Gastroesophageal sphincter (tissue), 4 donors: ENCODE data around the gene LCT. TPM values are rescaled to one million over a fixed set of nuclear protein-coding genes. Genes with fewer than 3 reads are reported as not detected.

Experiments used
- ATAC-seq: fragments of 150-250 bp; one replicate; pipeline ENCODE4 v1.9.1; 2016; ENCODE audit warnings: mild to moderate bottlenecking, moderate library complexity
- H3K27ac ChIP-seq, 4 donors: fragments of 200-600 bp; sonication (generic) in 3 of 4; 1 replicate in 3 of 4; 2 replicates in 1 of 4; pipeline ENCODE4 v1.5.1; 2016 to 2019
- H3K27me3 ChIP-seq: fragments of 200-600 bp; sonication (generic); one replicate; pipeline ENCODE4 v1.5.1; 2019
- H3K36me3 ChIP-seq, 2 donors: fragments of 200-600 bp; sonication (generic); one replicate each; pipeline ENCODE4 v1.5.1; 2019; ENCODE audit warnings: control low read depth in 1 of 2
- H3K4me1 ChIP-seq, 3 donors: fragments of 200-600 bp; sonication (generic); 1 replicate in 2 of 3; 2 replicates in 1 of 3; pipeline ENCODE4 v1.5.1; 2016 to 2019; ENCODE audit warnings: control low read depth in 2 of 3
- H3K4me3 ChIP-seq, 2 donors: fragments of 200-600 bp; sonication (generic); one replicate each; pipeline ENCODE4 v1.5.1; 2019; ENCODE audit warnings: mild to moderate bottlenecking in 1 of 2, moderate library complexity in 1 of 2
- H3K9me3 ChIP-seq, 3 donors: fragments of 200-600 bp; sonication (generic); one replicate each; pipeline ENCODE4 v1.5.1; 2017 to 2019; ENCODE audit warnings: control low read depth in 2 of 3
- EP300 ChIP-seq: sonication (generic); formaldehyde crosslinking; IDR thresholded peaks from one replicate; pipeline ENCODE4 v1.6.1; 2017; ENCODE audit warnings: antibody characterized with exemption, mild to moderate bottlenecking
- POLR2A ChIP-seq, 2 donors: fragments of 450-650 bp; IDR thresholded peaks; one replicate each; pipeline ENCODE4 v1.6.1; 2017; ENCODE audit warnings: antibody characterized with exemption in 2 of 2, mild to moderate bottlenecking in 2 of 2, moderate library complexity in 1 of 2
- POLR2AphosphoS5 ChIP-seq: sonication (generic); formaldehyde crosslinking; IDR thresholded peaks from one replicate; pipeline ENCODE4 v1.6.1; 2017; ENCODE audit warnings: antibody characterized with exemption
- WGBS, 2 donors: methylation state at CpG; one replicate each; pipeline ENCODE4 v1.1.5; 2018; ENCODE audit warnings: low coverage in 1 of 2; 5-methylcytosine and 5-hydroxymethylcytosine counted together
- small RNA-seq, 4 donors: library from RNA; depleted of rRNA; stranded (forward); fragments of <200 nt; gene quantifications; one replicate each; pipeline ENCODE3, GENCODE V24; 2016
- total RNA-seq, 4 donors: library from RNA; depleted of rRNA; stranded (reverse); fragments of >200 nt; gene quantifications; one replicate each; pipeline ENCODE4 v1.1.0, GENCODE V29; 2016
- TF ChIP-seq, protein P1 (sequence below), 4 experiments: fragments of 200-600 bp in 2 of 4; fragments of 450-650 bp in 2 of 4; sonication (generic) in 1 of 4; IDR thresholded peaks; one replicate each; pipeline ENCODE4 v1.5.1; 2017 to 2019; ENCODE audit warnings: antibody characterized with exemption in 4 of 4, mild to moderate bottlenecking in 2 of 4, moderate library complexity in 2 of 4

The LCT gene
- total RNA-seq, 4 donors from 2014 or later, result not detected

DNA sequence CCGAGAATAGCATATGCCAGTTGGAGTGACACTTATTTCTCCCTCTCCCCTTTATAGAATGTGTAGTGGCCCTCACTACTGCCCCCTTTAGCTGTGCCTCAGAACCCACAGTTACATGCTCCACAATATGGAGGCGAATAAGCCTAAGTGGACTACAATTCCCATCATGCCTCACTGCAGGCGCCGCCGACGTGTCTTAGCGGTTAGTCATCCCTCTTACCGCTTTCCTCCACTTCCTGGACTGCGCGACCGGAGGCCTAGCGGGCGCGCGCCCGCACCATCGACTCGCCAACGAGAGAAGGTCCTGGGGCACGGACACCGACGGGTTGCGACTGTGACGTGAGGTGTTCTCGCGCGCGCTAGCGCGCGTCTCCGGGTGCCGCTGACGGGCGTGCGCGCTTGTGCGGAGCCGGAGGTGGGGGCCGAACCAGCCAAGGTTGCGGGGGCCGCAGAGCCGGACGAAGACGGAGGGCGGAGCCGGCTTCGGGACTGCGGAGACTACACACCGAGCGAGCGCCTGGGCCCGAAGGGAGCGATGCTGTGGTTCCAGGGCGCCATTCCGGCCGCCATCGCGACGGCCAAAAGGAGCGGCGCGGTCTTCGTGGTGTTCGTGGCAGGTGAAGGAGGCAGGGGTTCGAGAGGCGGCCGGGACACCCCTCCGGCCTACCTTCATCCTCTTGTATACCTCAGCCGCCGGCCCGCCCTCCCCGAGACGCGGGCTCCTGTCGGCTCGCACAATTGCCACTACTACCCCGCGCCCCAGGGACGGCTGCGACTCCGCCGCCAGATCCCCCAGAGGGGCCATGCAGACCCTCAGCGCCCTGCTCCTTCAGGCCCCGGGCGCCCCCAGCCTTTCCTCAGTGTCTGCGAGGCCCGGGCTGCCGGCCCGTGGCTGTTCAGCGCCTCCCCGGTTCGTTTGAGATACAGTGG is 95.3 kb downstream of the LCT start, which contains the start of gene UBXN4:
UBXN4 (plus strand) TSS at position 461 of the 930 bp plus-strand sequence; CDS start at position 536, 75 bp downstream.
- peak; percentile 99 for ATAC-seq
- H3K27ac ChIP-seq, result peak within 1 kb of the TSS; percentile 96 to 100 (median 99)
- H3K4me3 ChIP-seq, result peak within 1 kb of the TSS; percentile 76 to 96
- no peaks in the 10 kb centered on the region for H3K9me3 ChIP-seq
- H3K27me3 ChIP-seq, result no peaks in the 10 kb centered on the region
- H3K4me1 ChIP-seq, result peaks cover 0 to 39% (median 6%) of the 10 kb centered on the region in 3 donors
- 2 to 20% methylated on average over 1 to 16 of the region's 93 CpGs for WGBS, 2 donors
- no peaks in the 10 kb centered on the region for H3K36me3 ChIP-seq
- TF ChIP-seq POLR2A (IDR thresholded peaks at IDR 0.05) (peak; percentile 89 to 90), EP300 (no peak), POLR2AphosphoS5 (peak; percentile 93)
- TF ChIP-seq, protein P1, sequence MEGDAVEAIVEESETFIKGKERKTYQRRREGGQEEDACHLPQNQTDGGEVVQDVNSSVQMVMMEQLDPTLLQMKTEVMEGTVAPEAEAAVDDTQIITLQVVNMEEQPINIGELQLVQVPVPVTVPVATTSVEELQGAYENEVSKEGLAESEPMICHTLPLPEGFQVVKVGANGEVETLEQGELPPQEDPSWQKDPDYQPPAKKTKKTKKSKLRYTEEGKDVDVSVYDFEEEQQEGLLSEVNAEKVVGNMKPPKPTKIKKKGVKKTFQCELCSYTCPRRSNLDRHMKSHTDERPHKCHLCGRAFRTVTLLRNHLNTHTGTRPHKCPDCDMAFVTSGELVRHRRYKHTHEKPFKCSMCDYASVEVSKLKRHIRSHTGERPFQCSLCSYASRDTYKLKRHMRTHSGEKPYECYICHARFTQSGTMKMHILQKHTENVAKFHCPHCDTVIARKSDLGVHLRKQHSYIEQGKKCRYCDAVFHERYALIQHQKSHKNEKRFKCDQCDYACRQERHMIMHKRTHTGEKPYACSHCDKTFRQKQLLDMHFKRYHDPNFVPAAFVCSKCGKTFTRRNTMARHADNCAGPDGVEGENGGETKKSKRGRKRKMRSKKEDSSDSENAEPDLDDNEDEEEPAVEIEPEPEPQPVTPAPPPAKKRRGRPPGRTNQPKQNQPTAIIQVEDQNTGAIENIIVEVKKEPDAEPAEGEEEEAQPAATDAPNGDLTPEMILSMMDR (IDR thresholded peaks at IDR 0.05), result peak in 3 of 4 experiments; percentile 18 to 43 (median 31)

DNA sequence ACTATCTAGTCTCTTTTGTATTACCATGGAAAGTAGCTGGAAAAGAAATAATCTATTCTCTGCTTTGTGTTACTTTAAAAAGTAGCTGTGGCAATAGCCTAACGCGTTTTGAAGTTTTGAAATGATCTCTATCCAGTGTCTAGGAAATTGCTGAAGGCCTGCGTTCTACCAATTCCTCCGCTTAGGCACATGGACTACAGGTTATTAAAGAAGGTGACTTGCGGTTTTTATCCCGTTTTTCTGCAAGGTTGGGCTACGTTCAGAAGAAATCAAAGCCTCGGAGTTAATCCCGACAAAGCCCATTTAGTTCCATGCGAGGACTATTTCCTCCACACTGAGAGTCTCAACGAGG is 96.0 kb downstream of the LCT start:
- Histone ChIP-seq H3K27me3 (no peaks in the 10 kb centered on the region), H3K4me3 (peak overlapping the region in 1 of 2 donors; percentile 96), H3K27ac (peak overlapping the region in 3 of 4 donors; percentile 98 to 100 (median 100)), H3K4me1 (peaks cover 0 to 33% (median 6%) of the 10 kb centered on the region in 3 donors), H3K36me3 (no peaks in the 10 kb centered on the region), H3K9me3 (no peaks in the 10 kb centered on the region)
- TF ChIP-seq, protein P1 (IDR thresholded peaks at IDR 0.05), result no peak
- TF ChIP-seq POLR2AphosphoS5 (no peak), POLR2A (IDR thresholded peaks at IDR 0.05) (no peak), EP300 (no peak)
- WGBS, 2 donors, result 84% methylated on average over 5 to 11 of the region's 11 CpGs
- no peak for ATAC-seq

DNA sequence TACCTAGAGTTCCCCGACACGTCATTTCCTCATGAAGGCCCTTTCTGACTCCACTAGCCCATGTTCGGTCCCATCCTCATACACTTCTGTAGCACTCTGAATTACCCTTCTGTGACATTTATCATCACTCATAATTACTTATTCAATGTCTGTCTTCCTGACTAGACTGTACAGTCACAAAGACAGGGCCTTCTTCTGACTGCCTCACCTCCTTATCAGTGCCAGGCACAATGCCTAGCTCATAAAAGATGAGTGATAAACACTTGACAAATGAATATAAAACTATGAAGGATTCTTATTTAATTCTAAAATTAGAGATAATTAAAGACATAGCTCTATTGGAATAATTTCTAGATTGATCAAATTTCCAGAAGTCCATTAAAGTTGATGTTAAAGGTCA is 96.8 kb downstream of the LCT start:
- H3K36me3 ChIP-seq, result no peaks in the 10 kb centered on the region
- H3K4me3 ChIP-seq, result no peak overlapping the region
- H3K27me3 ChIP-seq, result no peaks in the 10 kb centered on the region
- TF ChIP-seq, protein P1 (IDR thresholded peaks at IDR 0.05), result no peak
- no peak for TF ChIP-seq EP300
- TF ChIP-seq POLR2AphosphoS5, result no peak
- no peak for TF ChIP-seq POLR2A (IDR thresholded peaks at IDR 0.05)
- ATAC-seq, result no peak
- WGBS, 2 donors, result 87 to 100% methylated on average over 2 to 3 of the region's 3 CpGs
- H3K27ac ChIP-seq, result no peak overlapping the region
- H3K4me1 ChIP-seq, result peaks cover 0 to 24% (median 6%) of the 10 kb centered on the region in 3 donors
- H3K9me3 ChIP-seq, result no peaks in the 10 kb centered on the region

Small RNAs within 50 kb of the gene (small RNA-seq; reads per million reads assigned to genes)
- gene RF00019, result 0 reads per million in 4 donors

Other genes starting within 250 kb of the LCT start
- gene UBXN4, start 95.3 kb downstream of the LCT start, total RNA-seq, result 10 to 100 TPM; 41.0 to 75.6 (median 59.9) TPM
- 10 to 100 TPM in 1 of 4 donors, 1 to 10 TPM in 3; 8.2 to 10.1 (median 9.8) TPM for gene MCM6, start 39.3 kb upstream of the LCT start, total RNA-seq
- gene DARS1, start 148.4 kb upstream of the LCT start, total RNA-seq, result 100 to 1,000 TPM; 115 to 176 (median 156) TPM